Endometrial microvascular endothelial cells (primary cell): ENCODE data around the gene TMEM141. TPM values are rescaled to one million over a fixed set of nuclear protein-coding genes. Genes with fewer than 3 reads are reported as not detected.
"Not testable (repeated sequence)": the region's sequence is repeated elsewhere in the genome, so short reads cannot be mapped to it uniquely, and the experiment has no call there.

Source experiments
- in situ Hi-C: cut with HindIII; loops from 2 replicates; pipeline ENCODE4 v1.10.0; 2017; ENCODE audit warnings: low sequenced_read_pairs, low pct_unique_long_range_greater_than_20kb; ENCODE audit errors: inconsistent ontology term
- total RNA-seq: library from RNA; depleted of rRNA; stranded (reverse); fragments of >200 nt; gene quantifications from one replicate; pipeline ENCODE4 v1.2.3, GENCODE V29; 2015; ENCODE audit errors: inconsistent ontology term

The TMEM141 gene
- total RNA-seq, 1 donor from 2014 or later: 72.7 TPM

DNA sequence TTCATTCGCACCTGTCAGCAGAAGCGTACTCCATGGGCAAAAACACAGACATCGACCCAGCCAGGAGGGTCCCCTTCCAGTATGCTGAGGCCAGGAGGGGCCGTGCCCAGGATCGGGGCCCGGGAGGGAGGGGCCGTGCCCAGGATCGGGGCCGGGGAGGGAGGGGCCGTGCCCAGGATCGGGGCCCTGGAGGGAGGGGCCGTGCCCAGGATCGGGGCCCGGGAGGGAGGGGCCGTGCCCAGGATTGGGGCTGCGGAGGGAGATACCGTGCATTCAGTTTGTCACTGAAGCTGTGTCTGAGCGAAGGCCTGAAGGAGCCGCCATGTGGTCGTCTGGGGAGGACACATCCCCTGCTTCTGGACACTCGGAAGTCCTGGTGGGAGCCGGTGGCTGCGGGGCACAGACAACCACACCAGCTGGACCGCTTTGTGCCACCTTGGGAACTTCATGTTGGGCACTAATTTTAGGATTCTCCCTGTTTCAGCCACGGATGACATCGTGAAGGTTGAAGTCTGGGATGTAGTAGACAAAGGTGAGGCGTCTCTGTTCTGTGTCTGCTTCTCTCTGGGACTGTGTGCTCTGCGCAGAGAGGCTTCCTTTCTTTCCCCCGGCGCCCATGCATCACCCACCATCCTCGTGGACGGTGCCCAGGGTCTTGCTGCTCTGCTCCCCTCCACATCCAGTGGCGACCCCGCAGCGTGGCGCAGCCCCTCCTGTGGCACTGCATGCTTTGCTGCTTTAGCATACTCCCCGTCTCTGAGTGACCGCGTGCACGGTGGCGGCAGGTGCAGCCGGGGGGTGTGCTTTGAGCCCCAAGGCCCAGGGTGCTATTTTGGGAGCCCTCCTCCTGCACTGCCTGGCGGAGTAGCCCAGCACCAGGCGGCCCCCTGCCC, 34.4 kb downstream of the TMEM141 start:
- in situ Hi-C loops: no loop called here

DNA sequence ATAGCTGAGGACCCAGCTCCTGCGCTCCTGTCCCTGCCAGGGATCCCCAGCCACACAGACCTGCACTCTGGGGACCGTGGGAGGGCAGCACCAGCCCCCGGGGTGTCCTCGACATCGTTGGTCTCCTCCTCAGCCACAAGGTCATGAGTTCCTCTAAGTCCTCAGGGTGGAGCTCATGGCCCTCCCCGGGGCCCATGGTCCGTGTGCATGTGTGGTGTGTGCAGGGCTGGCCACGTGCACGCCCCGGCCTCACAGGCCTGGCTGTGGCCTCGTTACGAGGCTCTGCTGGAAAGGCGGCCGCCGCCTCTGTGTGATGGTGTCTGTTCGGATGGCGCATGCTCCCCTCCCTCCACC, 35.0 kb downstream of the TMEM141 start:
- in situ Hi-C loops: no loop called here

DNA sequence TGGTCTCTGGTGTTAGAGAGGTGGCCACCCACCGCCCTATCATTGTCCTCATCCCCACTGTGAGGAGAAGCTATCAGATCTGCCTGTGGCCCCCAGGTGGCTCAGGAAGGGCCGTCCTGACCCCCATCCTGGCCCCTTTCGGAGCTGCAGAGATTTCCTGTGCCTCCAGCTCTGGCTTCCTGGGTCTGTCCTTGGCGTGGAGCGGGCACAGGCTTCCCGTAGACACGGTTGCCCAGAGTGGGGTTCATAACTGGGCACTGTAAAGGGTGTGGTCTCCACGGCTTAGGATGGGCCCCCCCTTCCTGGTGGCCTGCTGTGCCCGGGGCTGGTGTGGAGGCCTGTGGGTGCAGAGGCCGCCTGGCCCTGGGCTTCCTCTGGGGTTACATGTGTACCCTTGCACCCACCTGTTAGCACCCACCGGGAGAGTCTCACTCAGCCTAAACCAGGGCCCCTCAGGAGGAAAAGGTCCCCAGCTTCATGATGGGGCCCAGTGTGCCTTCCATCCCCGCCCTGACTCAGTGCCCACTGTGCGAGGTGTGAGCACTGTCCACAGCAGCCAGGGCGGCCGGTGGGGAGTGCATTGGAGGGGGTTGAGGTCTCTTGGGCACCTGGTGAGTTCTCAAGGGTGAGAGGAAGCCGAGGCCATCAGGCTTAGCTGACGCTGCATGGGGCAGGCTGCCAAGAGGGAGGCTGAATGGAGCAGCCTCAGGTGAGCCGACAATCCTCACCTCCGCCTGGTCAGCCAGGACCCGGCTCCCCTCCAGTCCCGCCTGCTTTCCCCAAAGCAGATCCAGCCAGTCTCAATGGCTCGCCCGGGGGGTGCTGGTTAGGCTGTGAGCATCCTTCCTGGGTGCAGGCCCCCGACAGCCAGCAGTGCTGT, 35.8 kb downstream of the TMEM141 start:
- in situ Hi-C loops: no loop called here

DNA sequence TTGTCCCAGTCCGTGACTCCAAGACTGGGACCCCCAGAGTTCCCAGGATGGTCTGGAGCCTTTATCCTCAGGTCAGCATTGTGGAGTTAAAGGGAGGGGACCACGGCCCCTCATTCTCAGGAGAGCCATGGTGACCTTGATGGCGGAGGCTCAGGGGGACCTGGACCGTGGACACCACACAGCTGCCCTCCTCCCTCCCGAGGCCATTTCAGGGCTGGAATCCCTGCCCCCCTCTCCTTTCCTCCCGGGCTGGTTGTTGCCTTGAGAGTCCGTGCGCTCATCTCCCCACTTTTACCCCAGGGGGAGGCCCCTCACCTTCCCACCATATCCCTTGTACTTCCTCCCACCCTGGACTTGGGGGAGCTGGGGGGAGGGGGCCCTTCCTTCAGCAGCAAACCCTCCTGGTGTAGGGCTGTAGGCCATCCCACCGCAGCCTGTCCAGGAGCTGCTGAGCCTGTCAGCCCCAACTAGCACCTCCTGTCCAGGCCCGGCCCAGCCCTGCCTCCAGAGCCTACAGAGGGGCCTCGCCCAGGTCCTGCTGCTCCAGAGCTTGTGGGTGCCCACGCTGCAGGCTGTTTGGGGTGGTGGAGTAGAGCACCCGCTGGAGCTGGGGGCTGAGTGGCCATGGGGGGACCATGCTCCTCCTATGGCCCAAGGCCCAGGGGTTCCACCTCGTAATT, 36.8 kb downstream of the TMEM141 start:
- in situ Hi-C loops: no loop called here

DNA sequence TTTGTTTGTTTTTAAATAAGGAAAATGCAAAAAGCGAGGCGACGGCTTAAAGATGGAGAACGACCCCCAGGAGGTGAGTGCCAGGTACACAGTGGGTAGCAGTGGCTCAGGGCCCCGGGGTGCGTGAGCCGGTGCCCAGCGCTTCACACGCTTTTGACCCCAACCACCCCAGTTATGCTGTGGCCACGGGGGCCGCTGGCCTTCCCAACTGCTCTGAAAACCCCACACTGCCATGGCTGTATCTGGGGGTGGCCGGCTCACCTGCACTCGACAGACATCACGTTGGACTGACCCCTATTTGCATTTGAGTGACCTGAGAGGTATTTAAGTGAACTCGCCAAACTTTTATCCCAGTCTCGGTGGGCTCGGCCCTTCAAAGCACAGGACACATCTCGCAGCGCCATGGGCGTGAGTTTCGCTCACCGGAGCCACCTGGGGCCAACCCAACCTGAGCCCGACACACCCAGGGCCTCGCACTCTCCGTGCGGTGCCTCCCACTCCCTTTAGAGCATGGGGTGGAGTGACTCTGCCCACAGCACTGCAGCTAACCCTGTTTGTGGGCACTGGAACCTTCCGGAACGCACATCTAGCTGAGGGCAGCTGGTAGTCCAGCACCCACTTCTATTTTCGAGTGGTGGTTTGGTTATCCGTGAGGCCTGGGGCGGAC, 37.5 kb downstream of the TMEM141 start:
- in situ Hi-C loops: no loop called here

DNA sequence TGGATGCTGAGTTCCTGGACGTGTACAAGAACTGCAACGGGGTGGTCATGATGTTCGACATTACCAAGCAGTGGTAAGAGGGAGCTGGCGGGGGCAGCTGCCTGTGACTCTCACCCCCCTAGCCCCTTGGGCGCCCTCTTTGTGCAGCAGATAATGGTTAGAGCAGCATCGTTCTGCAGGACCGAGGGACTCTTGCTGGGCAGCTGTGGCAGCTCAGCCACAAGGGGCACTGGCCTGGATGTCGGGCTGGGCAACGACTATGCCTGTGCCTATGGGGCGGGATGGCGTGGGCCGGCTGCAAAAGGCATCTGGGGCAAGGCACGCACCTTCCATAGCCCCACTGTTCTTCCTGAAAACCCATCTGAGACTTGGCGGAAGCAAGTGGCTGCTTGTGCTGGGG, 38.3 kb downstream of the TMEM141 start:
- in situ Hi-C loops: no loop called here

DNA sequence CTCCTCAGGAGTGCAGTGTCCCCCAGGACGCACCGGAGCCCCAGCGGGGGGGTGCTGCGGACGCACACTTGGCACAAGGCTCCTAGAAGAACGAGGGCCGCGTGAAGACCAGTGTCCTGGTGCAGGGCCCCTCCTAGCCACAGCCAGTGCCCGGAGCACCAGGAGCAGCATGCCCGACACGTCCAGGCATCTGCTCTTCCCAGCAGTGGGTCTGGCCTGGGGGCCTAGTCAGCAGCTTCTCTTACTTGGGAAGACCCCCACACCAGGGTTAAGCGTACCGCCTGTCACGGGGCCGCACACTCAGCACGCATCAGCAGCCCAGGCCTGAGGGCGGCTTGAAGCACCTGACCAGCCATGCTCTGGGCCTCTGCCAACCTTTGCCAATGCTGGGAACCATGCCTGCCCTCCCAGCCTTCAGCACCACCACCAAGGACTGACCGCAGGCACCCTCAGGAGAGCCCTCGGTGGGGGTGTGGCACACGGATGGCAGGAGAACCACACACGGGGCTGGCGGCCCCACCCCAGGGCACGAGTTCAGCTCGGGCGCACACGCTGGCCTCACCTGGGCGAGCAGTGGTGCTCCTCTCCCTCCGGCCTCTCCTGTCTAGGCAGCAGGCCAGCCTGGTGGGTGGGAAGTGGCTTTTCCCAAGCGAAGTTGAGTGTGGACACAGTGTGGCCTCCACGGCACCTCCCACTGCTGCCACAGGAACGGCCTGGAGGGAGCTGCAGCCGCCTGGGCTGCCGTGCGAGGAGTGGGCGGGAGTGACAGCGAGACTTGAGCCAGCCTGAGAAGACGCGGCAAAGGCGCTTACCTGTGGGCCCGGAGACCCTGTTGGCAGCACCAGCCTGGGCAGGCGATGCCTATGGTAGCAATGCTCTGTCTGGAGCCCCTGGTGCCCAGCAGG, 39.1 kb downstream of the TMEM141 start:
- in situ Hi-C loops: no loop called here

DNA sequence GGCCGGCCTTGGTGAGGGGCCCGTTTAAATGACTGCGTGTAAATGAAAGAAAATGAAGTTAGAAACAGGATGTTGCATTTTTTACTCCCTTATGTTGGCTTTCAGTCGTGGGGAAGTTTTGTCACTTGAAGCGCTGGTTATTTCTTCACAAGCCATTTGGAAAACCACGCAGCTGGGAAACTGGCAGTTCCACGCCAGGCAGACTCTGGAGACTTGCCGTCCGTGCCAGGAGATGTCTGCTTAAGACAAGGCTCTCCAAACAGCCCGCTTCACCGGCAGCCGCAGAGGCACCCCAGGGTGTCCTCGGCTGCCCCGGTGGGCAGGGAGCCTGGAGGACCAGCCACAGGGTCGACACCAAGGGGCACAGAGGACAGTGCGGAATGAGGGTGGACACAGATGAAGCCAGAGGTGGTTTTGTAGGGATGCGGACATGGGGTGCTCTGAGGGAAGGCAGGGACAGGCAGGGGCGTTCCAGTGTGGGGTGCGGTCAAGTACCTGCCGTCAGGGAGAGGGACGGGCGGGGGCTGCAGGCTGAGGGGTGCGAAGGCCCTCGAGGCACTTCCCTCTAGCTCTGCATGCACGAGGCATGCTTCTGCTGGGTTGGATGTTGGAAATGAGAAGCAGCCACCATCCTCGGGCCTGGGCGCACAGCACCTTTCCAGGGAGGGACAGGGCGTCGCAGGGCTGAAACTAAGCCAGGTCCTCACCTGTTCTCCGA, 40.0 kb downstream of the TMEM141 start:
- in situ Hi-C loops: no loop called here

DNA sequence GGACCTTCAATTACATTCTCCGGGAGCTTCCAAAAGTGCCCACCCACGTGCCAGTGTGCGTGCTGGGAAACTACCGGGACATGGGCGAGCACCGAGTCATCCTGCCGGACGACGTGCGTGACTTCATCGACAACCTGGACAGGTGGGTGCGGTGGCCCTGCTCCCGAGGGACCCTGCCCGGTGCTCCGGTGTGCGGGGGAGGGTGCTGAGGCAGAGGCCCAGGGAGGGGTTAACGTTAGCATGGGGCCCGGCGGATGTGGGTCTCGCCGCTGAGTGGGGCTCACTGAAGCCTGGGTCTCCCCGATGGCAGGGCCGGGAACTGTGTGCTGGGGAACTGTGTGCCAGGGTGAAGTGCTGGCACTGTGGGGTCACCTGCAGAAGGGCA, 40.6 kb downstream of the TMEM141 start:
- in situ Hi-C loops: no loop called here

DNA sequence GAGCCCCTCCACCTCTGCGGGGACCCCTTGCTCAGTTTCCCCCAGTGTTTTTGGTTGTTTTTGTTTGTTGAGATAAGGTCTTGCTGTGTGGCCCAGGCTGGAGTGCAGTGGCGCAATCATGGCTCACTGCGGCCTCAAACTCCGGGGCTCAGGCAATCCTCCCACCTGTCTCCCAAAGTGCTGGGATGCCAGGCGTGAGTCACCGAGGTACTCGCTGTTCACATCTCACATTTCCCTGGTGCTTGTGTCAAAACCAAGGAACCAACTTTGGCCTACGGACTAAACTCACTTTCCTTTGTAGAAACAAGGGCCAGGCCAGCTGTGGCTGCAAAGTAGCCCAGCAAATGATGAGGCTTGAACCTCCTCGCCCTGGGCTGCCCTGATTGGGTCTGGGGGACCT, 41.4 kb downstream of the TMEM141 start:
- in situ Hi-C loops: no loop called here

DNA sequence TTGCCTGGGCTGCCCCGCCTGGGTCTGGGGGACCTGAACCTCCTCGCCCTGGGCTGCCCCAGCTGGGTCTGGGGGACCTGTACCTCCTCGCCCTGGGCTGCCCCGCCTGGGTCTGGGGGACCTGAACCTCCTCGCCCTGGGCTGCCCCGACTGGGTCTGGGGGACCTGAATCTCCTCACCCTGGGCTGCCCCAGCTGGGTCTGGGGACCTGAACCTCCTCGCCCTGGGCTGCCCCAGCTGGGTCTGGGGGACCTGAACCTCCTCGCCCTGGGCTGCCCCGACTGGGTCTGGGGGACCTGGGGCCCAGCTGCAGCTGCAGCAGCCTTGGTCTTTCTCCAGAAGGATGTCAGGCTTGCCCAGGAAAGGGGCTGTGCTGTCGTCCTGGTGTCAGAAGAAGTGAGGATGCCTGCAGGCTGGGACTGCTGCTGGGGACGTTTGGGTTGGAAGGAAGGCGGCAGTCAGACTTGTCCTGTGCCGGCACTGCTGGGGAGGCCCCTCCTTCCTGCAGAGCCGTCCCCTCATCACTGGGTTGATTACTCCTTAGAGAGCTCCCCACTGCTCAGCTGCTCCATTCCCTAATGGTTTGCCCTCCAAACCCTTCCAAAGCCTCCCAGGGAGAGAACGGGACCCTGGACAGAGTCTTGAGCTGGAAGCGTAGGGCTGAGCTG, 42.4 kb downstream of the TMEM141 start:
- in situ Hi-C loops: not testable (repeated sequence)

DNA sequence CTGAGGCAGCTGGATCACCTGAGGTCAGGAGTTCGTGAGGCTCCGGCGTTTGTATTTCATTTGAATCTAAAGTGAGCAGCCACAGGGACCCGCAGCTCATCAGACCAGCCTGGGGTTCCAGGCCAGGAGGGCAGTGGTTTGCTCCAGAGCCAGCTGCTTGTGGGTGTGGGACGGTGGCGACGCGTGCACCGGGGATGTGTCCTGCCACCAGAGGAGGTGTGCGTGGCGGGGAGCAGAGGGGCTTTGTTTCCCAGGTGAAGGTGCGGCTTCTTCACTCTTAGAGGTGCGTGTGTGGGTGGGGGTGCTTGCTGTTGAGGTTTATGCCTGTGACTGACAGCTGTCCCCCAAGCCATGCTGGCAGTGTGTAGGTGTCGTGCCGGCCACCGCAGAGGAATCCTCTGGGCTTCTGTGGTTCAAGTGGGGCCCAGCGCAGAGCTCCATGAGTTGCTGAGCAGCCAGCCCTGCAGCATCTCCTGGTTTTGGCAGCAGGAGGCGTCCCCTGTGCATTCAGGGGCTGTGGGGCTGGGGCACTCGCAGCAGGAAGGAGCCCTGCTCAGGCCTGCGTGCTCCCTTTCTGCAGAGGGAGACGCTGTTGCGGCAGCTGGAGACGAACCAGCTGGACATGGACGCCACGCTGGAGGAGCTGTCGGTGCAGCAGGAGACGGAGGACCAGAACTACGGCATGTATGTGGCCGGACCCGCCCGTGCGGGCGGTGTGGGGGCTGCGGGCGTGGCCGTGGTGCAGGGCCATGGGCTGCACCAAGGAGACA, 44.2 kb downstream of the TMEM141 start:
- in situ Hi-C loops: no loop called here

DNA sequence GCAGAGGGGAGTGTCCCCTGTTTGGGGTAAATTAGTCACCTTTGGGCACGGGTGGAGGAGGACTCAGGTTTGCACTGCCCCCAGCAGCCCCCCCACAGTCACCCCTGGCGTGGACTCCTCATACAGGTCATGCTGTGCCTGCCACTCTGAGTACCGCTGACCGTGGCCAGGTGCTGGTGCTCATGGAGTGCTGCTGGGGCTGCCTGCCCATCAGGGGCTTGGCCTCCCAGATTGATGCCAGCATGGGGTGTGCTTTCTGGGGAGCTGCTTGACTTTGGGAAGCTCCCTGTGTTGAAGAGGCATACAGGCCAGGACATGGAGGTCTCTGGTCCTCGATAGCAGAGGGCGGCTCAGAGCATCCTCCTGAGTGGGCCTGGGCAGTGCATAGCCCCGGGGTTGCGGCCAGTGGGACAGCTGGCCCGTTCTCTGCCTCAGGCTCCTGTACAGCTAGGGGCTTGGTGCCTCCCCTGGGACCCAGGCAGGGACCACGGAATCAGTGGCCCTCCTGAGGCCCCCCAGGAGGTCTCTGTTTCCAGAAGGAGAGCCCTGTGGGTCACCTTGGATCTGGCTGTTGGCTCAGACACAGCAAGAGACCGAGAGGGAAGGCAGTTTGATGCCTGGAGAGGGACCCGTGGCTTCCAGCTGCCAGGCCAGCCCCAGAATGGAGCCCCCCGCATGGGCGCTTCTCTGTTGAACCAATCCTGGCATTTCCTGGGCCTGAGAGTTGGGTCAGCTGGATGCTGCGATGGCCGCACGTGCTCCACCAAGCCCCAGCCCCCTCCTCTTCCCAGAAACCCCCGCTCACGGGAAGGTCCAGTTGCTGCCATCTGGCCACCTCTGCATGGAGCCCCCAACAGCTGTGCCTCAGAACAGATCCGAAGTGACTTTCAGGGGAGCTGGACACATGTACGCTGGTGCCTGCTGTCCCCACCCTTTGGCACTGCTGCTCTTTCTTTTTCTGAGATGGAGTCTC, 45.1 kb downstream of the TMEM141 start:
- in situ Hi-C loops: no loop called here

DNA sequence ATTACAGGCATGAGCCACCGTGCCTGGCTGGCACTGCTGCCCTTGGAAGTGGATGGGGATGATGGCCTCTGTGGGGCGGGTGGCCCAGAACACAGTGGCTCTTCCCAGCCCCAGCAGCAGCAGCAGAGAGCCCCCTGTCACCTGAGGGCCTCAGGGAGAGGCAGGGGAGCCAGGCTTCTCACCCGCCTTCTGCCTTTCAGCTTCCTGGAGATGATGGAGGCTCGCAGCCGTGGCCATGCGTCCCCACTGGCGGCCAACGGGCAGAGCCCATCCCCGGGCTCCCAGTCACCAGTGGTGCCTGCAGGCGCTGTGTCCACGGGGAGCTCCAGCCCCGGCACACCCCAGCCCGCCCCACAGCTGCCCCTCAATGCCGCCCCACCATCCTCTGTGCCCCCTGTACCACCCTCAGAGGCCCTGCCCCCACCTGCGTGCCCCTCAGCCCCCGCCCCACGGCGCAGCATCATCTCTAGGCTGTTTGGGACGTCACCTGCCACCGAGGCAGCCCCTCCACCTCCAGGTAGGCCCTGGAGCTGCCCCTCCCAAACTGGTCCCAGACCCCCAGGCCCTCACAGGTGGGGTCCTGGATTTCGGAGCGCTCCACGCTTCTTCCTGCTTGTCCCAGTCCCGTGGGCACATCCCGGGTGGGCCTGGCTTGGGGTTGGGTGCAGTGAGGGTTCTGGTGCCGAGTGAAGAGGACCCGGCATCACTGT, 46.2 kb downstream of the TMEM141 start:
- in situ Hi-C loops: no loop called here

DNA sequence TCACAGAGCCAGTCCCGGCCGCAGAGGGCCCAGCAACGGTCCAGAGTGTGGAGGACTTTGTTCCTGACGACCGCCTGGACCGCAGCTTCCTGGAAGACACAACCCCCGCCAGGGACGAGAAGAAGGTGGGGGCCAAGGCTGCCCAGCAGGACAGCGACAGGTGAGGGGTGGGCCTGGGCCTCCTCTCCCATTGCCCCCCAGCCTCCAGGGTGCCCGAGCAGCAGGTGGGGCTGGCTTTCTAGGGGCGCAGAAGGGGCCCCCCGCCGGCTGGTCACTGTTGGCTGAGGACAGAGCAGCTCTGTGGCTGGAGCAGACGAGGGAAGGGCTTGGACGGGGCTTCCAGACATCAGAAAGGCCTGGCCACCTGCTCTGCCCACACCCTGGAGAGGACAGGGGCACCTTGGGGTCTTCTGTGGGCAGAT, 46.7 kb downstream of the TMEM141 start:
- in situ Hi-C loops: not testable (repeated sequence)
